ENCODE data around the gene ITPRID2. TPM values are rescaled to one million over a fixed set of nuclear protein-coding genes. Genes with fewer than 3 reads are reported as not detected.

Gene ITPRID2
- total RNA-seq, 6 donors from 2014 or later = 125 to 770 (median 214) TPM

DNA sequence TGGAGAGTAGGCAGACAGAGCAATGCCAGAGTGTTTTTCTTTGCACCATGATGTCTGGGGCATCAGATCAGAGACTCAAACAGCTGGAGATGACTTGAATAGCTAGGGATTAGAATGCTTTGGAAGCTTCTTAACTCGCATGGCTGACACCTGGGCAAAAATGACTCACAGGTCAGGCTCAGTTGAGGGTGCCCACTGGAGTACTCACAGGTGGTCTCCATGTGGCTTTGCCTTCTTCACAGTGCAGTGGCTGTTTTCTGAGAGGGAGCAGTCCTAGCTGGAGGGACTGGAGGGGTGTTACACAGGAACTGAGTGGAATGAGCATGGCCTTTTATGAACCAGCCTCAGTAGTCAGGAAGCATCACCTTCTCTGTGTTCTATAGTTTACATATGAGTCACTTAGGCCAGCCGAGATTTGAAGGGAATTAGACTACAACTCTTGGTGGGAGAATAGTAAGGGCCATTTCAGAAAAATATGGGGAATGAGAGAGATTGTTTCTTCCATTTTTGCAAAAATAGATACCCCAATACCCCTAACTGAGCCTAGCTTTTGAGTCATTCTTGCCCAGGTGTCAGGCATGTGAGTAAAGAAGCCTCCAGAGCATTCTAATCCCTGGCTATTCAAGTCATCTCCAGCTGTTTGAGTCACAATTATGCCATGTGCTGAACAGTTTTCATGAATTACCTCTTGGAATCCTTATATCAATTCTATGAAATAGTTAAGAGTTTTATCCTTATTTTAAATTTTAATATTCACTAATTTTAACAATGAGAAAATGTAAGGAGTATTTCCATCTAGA lies 87.0 kb downstream of the ITPRID2 start:
- TF ChIP-seq, protein P1, sequence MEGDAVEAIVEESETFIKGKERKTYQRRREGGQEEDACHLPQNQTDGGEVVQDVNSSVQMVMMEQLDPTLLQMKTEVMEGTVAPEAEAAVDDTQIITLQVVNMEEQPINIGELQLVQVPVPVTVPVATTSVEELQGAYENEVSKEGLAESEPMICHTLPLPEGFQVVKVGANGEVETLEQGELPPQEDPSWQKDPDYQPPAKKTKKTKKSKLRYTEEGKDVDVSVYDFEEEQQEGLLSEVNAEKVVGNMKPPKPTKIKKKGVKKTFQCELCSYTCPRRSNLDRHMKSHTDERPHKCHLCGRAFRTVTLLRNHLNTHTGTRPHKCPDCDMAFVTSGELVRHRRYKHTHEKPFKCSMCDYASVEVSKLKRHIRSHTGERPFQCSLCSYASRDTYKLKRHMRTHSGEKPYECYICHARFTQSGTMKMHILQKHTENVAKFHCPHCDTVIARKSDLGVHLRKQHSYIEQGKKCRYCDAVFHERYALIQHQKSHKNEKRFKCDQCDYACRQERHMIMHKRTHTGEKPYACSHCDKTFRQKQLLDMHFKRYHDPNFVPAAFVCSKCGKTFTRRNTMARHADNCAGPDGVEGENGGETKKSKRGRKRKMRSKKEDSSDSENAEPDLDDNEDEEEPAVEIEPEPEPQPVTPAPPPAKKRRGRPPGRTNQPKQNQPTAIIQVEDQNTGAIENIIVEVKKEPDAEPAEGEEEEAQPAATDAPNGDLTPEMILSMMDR (IDR thresholded peaks at IDR 0.05) = no peak
- TF ChIP-seq POLR2A (IDR thresholded peaks at IDR 0.05) = no peak
- no peak for TF ChIP-seq POLR2AphosphoS5 (IDR thresholded peaks at IDR 0.05)
- no peak for TF ChIP-seq EP300 (IDR thresholded peaks at IDR 0.05)
- H3K27me3 ChIP-seq = no peaks in the 10 kb centered on the region
- DNase-seq (no peak), ATAC-seq (ENCODE audit: low FRiP score in 2 of 2) (no peak)
- H3K4me1 ChIP-seq = no peaks in the 10 kb centered on the region
- H3K27ac ChIP-seq = no peak overlapping the region
- H3K9me3 ChIP-seq = no peaks in the 10 kb centered on the region
- 82 to 93% methylated on average over 2 of the region's 2 CpGs for WGBS, 2 donors
- H3K4me3 ChIP-seq = no peak overlapping the region
- H3K36me3 ChIP-seq = no peaks in the 10 kb centered on the region

Other genes with a start within 250 kb of the ITPRID2 start
- gene CERKL, start 234.6 kb upstream of the ITPRID2 start, total RNA-seq = 10 to 100 TPM in 1 of 6 donors, 1 to 10 TPM in 2, under 1 TPM in 2, not detected in 1; 0.37 to 23.1 (median 1.7) TPM
- not detected for gene NEUROD1, start 211.2 kb upstream of the ITPRID2 start, total RNA-seq
- 10 to 100 TPM in 3 of 6 donors, 1 to 10 TPM in 2, not detected in 1; 2.6 to 13.6 (median 10.9) TPM for gene PPP1R1C, start 94.1 kb downstream of the ITPRID2 start, total RNA-seq